ENCODE data around the gene CPT1A. TPM values are rescaled to one million over a fixed set of nuclear protein-coding genes. Genes with fewer than 3 reads are reported as not detected.

CPT1A gene
- polyA plus RNA-seq, 4 donors, result 31.6 to 37.1 (median 35.4) TPM

GRCh38 chr11:68763926-68764657, 77.6 kb downstream of the CPT1A start:
- DNase-seq (ENCODE audit: low read depth in 4 of 4, low spot score in 3 of 4), result no peak

DNA sequence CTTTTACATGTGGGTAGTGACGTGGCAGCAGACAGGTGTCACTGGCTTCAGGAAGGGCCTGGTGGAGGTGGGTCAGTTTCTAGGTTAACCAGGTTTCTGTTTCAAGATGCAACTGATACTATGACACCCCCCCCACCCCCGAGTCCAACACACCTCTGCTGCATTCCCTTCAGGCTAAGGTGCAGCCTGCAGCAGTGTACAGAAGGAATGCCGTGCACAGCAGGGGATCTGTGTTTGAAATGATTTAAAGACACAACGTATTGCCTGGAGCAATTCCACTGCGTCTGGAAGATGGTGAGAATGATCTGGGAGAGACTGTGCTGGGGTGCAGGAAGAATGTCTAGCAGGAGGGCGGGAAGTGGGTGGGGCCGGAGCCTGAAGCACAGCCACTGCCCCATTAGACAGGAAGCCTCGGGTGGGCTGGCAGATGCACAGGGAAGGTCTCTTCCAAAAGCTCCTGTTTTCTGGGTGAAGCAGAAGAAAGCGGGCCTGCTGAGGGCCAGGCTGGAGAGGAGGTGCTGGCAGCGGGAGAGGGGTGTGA, 78.5 kb downstream of the CPT1A start:
- DNase-seq (ENCODE audit: low read depth in 4 of 4, low spot score in 3 of 4), result no peak

DNA sequence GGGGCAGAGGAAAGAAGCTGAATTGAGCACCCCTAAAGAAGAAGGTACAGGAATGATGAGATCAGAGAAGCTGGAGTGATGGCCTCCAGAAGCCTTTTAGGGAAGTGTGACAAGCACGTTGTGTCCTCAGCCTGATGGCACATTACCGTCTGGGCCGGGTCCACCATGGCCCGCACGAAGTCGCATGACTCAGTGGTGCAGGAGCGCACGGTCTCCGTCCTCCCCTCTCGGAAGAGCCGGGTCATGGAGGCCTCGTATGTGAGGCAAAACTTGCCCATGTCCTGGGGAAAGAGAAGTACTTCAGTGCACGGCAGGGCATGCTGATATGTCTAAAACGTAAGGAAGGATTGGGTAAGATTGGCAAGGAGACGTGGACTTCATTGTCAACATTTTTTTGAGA, 79.2 kb downstream of the CPT1A start:
- no peak for DNase-seq (ENCODE audit: low read depth in 4 of 4, low spot score in 3 of 4)

GRCh38 chr11:68761801-68762200, 79.9 kb downstream of the CPT1A start:
- DNase-seq (ENCODE audit: low read depth in 4 of 4, low spot score in 3 of 4), result no peak

DNA sequence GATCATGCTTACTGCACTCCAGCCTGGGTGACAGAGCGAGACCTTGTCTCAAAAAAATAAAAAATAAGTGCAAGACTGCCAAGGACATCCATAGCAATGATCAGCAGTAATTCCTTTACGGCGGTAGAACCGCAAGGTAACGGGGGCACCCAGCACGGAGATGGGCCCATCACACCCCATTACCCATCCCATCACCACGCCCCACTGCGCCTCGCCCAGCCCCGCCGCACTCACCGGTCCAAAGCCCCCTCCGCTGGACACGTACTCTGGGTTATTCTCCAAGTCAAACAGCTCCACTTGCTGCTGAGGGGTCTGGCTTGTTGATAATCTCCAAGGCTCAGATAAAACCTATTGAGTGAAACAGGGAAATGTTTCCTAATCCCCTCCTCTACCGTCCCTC, 81.7 kb downstream of the CPT1A start:
- no peak for DNase-seq (ENCODE audit: low read depth in 4 of 4, low spot score in 3 of 4)

DNA sequence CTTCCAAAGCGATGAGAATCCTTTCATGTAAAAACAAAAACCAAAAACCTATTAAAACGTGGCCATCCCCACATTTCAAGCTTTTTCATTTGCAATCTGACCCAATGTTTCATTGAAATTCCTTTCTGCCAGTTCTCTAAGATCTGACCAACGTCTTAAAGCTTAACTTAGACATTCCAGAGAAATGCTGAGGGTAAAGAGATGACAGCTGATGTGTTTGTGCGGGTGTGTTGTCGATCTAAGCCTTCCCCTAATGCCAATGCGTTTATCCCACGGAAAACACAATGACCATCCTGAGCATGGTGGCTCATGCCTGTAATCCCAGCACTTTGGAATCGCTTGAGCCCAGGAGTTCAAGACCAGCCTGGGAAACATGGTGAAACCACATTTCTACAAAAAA, 84.0 kb downstream of the CPT1A start:
- no peak for DNase-seq (ENCODE audit: low read depth in 4 of 4, low spot score in 3 of 4)

- DNase-seq (ENCODE audit: low read depth in 4 of 4, low spot score in 3 of 4), result no peak
These were observed 85.4 kb downstream of the CPT1A start for GRCh38 chr11:68756171-68756766.

DNA sequence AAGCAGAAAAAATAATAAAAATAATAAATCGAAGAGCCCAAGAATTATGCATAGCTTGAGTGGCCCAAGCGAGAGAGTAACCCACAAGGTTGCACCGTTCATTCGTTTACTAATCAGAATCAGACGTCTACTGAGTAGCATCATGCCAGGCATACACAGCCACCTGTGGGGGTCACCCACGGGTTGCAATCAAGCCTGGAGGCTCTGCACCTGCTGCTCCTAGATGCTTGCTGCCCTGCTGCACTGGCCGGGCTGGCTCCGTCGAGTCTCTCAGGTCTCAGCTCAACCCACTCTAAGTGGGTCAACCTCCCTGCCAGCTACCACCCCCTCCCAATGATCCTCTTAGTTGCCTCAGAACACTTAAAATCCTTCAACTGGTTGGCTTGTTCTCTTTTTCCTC, 88.4 kb downstream of the CPT1A start:
- DNase-seq (ENCODE audit: low read depth in 4 of 4, low spot score in 3 of 4), result no peak

DNA sequence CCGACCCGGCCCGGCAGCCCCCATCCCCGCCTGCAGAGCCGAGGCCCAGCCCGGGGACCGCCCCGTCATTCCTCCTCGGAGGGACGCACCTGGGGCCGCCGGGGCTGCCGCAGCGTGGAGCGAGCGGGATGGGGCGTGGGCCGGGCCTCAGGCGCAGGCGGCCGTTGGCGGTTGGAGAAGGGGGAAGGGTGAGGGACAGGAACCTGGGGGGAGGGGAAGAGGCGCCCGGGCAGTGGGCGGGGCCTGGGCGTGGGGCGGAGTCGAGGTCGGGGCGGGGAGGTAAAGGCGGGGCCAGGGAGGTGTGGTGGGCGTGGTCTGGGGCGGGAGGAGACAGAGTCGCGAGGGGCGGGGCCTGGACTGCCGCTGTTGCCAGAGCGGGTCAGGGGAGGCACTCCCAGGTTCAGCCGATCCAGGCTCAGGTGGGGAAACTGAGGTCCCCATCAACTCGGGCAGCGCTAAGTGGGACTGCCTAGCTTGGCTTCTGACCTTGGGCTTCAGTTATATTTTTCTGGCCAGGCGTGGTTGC, 90.3 kb downstream of the CPT1A start, which contains the start of gene TESMIN:
TSS of gene TESMIN (minus strand) at position 190 of the 526 bp plus-strand sequence. CDS start 860 bp downstream, outside the sequence.
- DNase-seq (ENCODE audit: low read depth in 4 of 4, low spot score in 3 of 4), result peak; percentile 51 to 64 (median 62)

GRCh38 chr11:68751004-68751325, 90.8 kb downstream of the CPT1A start:
- no peak for DNase-seq (ENCODE audit: low read depth in 4 of 4, low spot score in 3 of 4)

GRCh38 chr11:68750195-68751003, 91.3 kb downstream of the CPT1A start:
- DNase-seq (ENCODE audit: low read depth in 4 of 4, low spot score in 3 of 4), result peak in 1 of 4 donors; percentile 25

GRCh38 chr11:68749229-68750123, 92.2 kb downstream of the CPT1A start:
- peak in 1 of 4 donors; percentile 13 for DNase-seq (ENCODE audit: low read depth in 4 of 4, low spot score in 3 of 4)

- DNase-seq (ENCODE audit: low read depth in 4 of 4, low spot score in 3 of 4), result no peak
These were observed 93.7 kb downstream of the CPT1A start for GRCh38 chr11:68748061-68748460.

GRCh38 chr11:68743539-68743938, 98.2 kb downstream of the CPT1A start:
- DNase-seq (ENCODE audit: low read depth in 4 of 4, low spot score in 3 of 4), result no peak

GRCh38 chr11:68741463-68741862, 100.3 kb downstream of the CPT1A start:
- DNase-seq (ENCODE audit: low read depth in 4 of 4, low spot score in 3 of 4), result no peak

GRCh38 chr11:68735646-68736045, 106.1 kb downstream of the CPT1A start:
- no peak for DNase-seq (ENCODE audit: low read depth in 4 of 4, low spot score in 3 of 4)

DNA sequence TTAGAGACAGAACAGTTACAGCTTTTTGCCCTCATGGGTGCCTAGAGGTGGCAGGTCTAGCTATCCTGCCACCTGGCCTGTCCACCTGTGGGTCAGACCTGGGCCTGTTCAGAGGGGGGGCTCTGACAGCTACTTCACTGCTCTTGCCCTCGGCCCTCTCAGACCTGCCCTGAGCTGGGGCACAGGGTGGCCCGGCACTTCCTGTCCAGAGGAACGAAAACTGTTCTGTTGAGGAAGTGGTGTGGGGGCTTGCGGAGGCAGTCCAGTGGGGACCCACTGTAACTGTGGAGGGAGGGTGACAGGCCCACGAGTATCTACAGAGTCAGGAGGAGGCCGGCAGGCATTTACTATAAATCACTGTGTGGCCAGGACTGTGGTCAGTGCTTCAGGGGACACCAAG, 106.6 kb downstream of the CPT1A start:
- no peak for DNase-seq (ENCODE audit: low read depth in 4 of 4, low spot score in 3 of 4)

GRCh38 chr11:68734111-68734510, 107.6 kb downstream of the CPT1A start:
- DNase-seq (ENCODE audit: low read depth in 4 of 4, low spot score in 3 of 4), result no peak

- no peak for DNase-seq (ENCODE audit: low read depth in 4 of 4, low spot score in 3 of 4)
These were observed 113.9 kb downstream of the CPT1A start for GRCh38 chr11:68727783-68728182.

DNA sequence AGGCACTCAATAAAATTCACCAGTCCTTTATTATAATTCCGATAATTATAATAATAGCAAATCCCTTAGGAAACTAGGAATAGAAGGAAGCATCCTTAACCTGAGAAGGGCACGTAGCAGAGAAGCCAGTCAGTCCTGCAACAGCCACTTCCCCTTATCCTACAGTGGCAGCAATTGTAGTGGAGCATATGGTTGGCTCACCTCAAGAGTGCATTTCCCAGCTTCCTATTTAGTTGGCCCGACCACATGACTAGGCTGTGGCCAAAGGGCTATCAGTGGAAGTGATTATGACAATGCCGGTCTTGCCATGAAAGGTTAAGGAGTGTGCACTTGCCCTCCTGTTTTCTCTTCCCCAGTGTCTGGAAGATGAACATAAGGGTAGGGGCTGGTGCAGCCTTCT, 117.4 kb downstream of the CPT1A start:
- DNase-seq (ENCODE audit: low read depth in 4 of 4, low spot score in 3 of 4), result no peak
